Ishikawa (cell line): ENCODE measurements around the gene HLX.

Experiments
- CEBPB ChIP-seq: IDR thresholded peaks from 2 replicates; pipeline ENCODE4 v1.6.1; 2012
- EGR1 ChIP-seq: IDR thresholded peaks from 2 replicates; pipeline ENCODE4 v1.6.1; 2012
- EP300 ChIP-seq: IDR thresholded peaks from 2 replicates; pipeline ENCODE4 v1.6.1; 2012; ENCODE audit warnings: borderline replicate concordance
- FOXM1 ChIP-seq: IDR thresholded peaks from 2 replicates; pipeline ENCODE4 v1.6.1; 2012; ENCODE audit warnings: low read depth, borderline replicate concordance
- MAX ChIP-seq: IDR thresholded peaks from 2 replicates; pipeline ENCODE4 v1.6.1; 2012
- REST ChIP-seq: IDR thresholded peaks from 2 replicates; pipeline ENCODE4 v1.6.1; 2012; ENCODE audit warnings: low read depth, mild to moderate bottlenecking
- TAF1 ChIP-seq: IDR thresholded peaks from 2 replicates; pipeline ENCODE4 v1.6.1; 2012; ENCODE audit warnings: low read depth, mild to moderate bottlenecking
- YY1 ChIP-seq: IDR thresholded peaks from 2 replicates; pipeline ENCODE4 v1.6.1; 2012; ENCODE audit warnings: low read depth
- ZBTB7A ChIP-seq: IDR thresholded peaks from 2 replicates; pipeline ENCODE4 v1.6.1; 2012; ENCODE audit warnings: low read depth

GRCh38 chr1:220876511-220877376 lies 2.5 kb upstream of the HLX start:
- TF ChIP-seq MAX (no peak), EGR1 (no peak), TAF1 (no peak), FOXM1 (no peak), EP300 (no peak), ZBTB7A (no peak), REST (no peak), CEBPB (no peak), YY1 (no peak)
